ENCODE measurements around the gene TTC21B.

Gene TTC21B

DNA sequence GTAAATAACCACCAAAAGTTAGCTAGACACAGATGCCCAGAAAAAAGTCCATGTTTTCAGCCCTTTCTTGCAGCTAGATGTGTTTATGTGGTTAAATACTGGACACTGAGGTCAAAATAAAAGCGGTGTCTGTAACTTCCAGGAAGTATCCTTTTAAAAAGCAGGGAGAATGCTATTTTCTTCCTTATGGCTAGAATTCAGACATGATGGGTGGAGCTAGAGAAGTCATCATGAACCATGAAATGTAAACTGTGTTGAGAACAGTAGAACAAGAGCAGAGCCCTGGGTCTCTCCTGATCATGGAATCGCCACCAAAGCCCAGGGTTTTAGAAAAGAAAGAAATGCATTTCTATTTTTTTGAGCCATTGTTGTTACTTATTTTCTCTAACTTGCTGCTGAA, 118.2 kb downstream of the TTC21B start:
- TF ChIP-seq, protein P1, sequence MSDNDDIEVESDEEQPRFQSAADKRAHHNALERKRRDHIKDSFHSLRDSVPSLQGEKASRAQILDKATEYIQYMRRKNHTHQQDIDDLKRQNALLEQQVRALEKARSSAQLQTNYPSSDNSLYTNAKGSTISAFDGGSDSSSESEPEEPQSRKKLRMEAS (IDR thresholded peaks at IDR 0.05) = no peak
- TF ChIP-seq, protein P2, sequence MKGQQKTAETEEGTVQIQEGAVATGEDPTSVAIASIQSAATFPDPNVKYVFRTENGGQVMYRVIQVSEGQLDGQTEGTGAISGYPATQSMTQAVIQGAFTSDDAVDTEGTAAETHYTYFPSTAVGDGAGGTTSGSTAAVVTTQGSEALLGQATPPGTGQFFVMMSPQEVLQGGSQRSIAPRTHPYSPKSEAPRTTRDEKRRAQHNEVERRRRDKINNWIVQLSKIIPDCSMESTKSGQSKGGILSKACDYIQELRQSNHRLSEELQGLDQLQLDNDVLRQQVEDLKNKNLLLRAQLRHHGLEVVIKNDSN (IDR thresholded peaks at IDR 0.05) = no peak
- TF ChIP-seq TEAD4 (IDR thresholded peaks at IDR 0.05) (no peak), EP300 (IDR thresholded peaks at IDR 0.05; ENCODE audit: borderline replicate concordance) (no peak), YY1 (IDR thresholded peaks at IDR 0.05; ENCODE audit: low read depth) (no peak), TAF1 (IDR thresholded peaks at IDR 0.05; ENCODE audit: low read depth) (no peak), TCF12 (IDR thresholded peaks at IDR 0.05; ENCODE audit: low read depth) (no peak), CEBPB (IDR thresholded peaks at IDR 0.05) (no peak), FOXM1 (IDR thresholded peaks at IDR 0.05; ENCODE audit: borderline replicate concordance, low read depth) (no peak), EGR1 (IDR thresholded peaks at IDR 0.05) (no peak), RAD21 (IDR thresholded peaks at IDR 0.05; ENCODE audit: low read depth) (no peak), ZBTB7A (IDR thresholded peaks at IDR 0.05; ENCODE audit: low read depth) (no peak), NFIC (IDR thresholded peaks at IDR 0.05) (no peak), CREB1 (IDR thresholded peaks at IDR 0.05; ENCODE audit: low read depth) (no peak)
- TF ChIP-seq, protein P3, sequence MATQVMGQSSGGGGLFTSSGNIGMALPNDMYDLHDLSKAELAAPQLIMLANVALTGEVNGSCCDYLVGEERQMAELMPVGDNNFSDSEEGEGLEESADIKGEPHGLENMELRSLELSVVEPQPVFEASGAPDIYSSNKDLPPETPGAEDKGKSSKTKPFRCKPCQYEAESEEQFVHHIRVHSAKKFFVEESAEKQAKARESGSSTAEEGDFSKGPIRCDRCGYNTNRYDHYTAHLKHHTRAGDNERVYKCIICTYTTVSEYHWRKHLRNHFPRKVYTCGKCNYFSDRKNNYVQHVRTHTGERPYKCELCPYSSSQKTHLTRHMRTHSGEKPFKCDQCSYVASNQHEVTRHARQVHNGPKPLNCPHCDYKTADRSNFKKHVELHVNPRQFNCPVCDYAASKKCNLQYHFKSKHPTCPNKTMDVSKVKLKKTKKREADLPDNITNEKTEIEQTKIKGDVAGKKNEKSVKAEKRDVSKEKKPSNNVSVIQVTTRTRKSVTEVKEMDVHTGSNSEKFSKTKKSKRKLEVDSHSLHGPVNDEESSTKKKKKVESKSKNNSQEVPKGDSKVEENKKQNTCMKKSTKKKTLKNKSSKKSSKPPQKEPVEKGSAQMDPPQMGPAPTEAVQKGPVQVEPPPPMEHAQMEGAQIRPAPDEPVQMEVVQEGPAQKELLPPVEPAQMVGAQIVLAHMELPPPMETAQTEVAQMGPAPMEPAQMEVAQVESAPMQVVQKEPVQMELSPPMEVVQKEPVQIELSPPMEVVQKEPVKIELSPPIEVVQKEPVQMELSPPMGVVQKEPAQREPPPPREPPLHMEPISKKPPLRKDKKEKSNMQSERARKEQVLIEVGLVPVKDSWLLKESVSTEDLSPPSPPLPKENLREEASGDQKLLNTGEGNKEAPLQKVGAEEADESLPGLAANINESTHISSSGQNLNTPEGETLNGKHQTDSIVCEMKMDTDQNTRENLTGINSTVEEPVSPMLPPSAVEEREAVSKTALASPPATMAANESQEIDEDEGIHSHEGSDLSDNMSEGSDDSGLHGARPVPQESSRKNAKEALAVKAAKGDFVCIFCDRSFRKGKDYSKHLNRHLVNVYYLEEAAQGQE (IDR thresholded peaks at IDR 0.05; ENCODE audit: low read depth) = no peak

DNA sequence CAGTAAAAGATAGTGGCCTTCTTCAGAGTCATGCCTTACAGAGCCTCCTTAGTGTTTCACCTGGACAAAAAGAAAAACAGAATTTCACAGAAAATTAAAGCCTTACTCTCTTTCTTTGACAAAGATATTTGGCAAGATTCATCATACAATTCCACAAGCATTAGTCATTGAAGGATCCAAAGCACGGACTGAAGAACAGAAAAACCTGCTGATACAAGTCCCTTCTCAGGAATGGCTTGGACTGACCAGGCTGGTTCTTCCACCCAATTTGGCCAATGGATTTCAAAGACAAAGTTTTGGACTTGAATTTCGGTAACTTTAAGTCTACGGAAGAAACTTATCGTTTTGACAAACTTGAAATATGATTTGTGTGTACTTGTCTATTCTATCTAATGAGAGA, 120.4 kb downstream of the TTC21B start:
- TF ChIP-seq CREB1 (IDR thresholded peaks at IDR 0.05; ENCODE audit: low read depth) (no peak), RAD21 (IDR thresholded peaks at IDR 0.05; ENCODE audit: low read depth) (no peak), ZBTB7A (IDR thresholded peaks at IDR 0.05; ENCODE audit: low read depth) (no peak), FOXM1 (IDR thresholded peaks at IDR 0.05; ENCODE audit: borderline replicate concordance, low read depth) (no peak), EP300 (IDR thresholded peaks at IDR 0.05; ENCODE audit: borderline replicate concordance) (no peak), TAF1 (IDR thresholded peaks at IDR 0.05; ENCODE audit: low read depth) (no peak), NFIC (IDR thresholded peaks at IDR 0.05) (no peak)
- TF ChIP-seq, protein P2 (IDR thresholded peaks at IDR 0.05) = no peak
- TF ChIP-seq, protein P3 (IDR thresholded peaks at IDR 0.05; ENCODE audit: low read depth) = no peak

DNA sequence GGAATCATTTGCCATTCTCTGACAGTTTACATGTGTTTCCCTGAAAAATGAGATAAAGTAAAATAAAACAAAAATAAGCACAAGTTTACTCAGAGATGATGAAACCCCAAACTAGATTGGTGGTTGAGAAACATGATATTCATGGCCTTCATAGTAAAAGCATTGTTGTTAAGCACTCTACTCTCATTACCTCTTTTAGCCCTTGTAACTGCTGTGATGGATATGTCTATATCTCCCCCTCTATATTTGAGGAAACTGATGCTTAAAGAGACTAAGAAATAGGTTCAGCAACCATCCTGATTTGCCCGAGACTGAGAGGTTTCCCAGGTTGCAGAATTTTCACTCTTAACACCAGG, 125.7 kb downstream of the TTC21B start:
- TF ChIP-seq CREB1 (IDR thresholded peaks at IDR 0.05; ENCODE audit: low read depth) (no peak), FOXM1 (IDR thresholded peaks at IDR 0.05; ENCODE audit: borderline replicate concordance, low read depth) (no peak), CEBPB (IDR thresholded peaks at IDR 0.05) (no peak), TCF12 (IDR thresholded peaks at IDR 0.05; ENCODE audit: low read depth) (no peak), NFIC (IDR thresholded peaks at IDR 0.05) (no peak)

DNA sequence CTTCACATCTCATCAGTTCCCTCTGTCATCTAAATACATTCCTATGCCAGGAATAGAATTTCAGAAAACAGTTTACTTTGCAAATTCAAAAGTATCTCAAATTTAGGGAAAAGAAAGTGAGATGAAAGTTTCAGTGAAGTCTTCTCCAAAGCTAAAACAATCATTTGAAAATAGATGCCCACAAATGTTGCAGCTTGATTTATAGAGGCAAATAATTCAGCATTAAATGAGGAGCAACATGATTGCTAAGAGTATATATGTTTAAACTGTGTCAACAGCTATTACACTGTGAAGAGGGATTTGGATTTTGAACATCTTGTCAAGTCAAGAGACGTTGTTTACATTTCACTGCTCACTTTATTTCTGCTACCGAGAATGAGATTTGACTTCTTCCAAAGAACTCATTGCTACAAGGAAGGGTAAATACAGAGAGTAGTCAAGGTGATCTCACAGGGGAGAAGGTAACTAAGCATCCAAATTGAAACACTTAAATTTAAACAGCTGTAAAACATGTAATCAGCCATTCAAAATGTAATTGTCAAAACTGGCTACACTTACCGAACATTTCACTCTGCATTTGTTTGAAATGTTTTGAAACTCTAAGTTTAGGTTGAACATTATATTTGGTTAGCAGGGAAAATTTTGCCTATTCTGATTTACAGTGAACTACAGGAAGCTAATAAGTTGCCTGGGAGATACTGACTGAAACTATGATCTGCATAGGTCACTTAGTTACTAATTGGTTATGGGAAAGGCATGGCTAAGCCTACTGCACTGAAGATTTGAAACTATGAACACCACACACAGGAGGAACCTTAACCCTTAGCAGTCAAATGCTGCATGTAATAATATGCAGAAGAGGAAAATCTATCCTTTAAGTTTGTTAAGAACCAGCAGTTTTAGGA, 126.3 kb downstream of the TTC21B start:
- TF ChIP-seq, protein P2 (IDR thresholded peaks at IDR 0.05) = no peak
- TF ChIP-seq ZBTB7A (IDR thresholded peaks at IDR 0.05; ENCODE audit: low read depth) (no peak), FOXM1 (IDR thresholded peaks at IDR 0.05; ENCODE audit: borderline replicate concordance, low read depth) (no peak), TCF12 (IDR thresholded peaks at IDR 0.05; ENCODE audit: low read depth) (no peak), CEBPB (IDR thresholded peaks at IDR 0.05) (no peak), RAD21 (IDR thresholded peaks at IDR 0.05; ENCODE audit: low read depth) (no peak), YY1 (IDR thresholded peaks at IDR 0.05; ENCODE audit: low read depth) (no peak), TEAD4 (IDR thresholded peaks at IDR 0.05) (no peak), EP300 (IDR thresholded peaks at IDR 0.05; ENCODE audit: borderline replicate concordance) (no peak), NFIC (IDR thresholded peaks at IDR 0.05) (no peak), CREB1 (IDR thresholded peaks at IDR 0.05; ENCODE audit: low read depth) (no peak), TAF1 (IDR thresholded peaks at IDR 0.05; ENCODE audit: low read depth) (no peak), EGR1 (IDR thresholded peaks at IDR 0.05) (no peak)
- TF ChIP-seq, protein P3 (IDR thresholded peaks at IDR 0.05; ENCODE audit: low read depth) = no peak
- TF ChIP-seq, protein P1 (IDR thresholded peaks at IDR 0.05) = no peak
